SH-SY5Y (cell line): ENCODE measurements around the gene CSK.

Experiments used
- GATA2 ChIP-seq: IDR thresholded peaks from 2 replicates; pipeline ENCODE4 v1.6.1; 2011; ENCODE audit warnings: mild to moderate bottlenecking, low read depth, low read length
- GATA3 ChIP-seq: IDR thresholded peaks from 2 replicates; pipeline ENCODE4 v1.6.1; 2011; ENCODE audit warnings: low read depth, mild to moderate bottlenecking, low read length, moderate library complexity

CSK gene

GRCh38 chr15:74779162-74779648, 2.7 kb upstream of the CSK start:
- TF ChIP-seq GATA2, result no peak
- no peak for TF ChIP-seq GATA3

DNA sequence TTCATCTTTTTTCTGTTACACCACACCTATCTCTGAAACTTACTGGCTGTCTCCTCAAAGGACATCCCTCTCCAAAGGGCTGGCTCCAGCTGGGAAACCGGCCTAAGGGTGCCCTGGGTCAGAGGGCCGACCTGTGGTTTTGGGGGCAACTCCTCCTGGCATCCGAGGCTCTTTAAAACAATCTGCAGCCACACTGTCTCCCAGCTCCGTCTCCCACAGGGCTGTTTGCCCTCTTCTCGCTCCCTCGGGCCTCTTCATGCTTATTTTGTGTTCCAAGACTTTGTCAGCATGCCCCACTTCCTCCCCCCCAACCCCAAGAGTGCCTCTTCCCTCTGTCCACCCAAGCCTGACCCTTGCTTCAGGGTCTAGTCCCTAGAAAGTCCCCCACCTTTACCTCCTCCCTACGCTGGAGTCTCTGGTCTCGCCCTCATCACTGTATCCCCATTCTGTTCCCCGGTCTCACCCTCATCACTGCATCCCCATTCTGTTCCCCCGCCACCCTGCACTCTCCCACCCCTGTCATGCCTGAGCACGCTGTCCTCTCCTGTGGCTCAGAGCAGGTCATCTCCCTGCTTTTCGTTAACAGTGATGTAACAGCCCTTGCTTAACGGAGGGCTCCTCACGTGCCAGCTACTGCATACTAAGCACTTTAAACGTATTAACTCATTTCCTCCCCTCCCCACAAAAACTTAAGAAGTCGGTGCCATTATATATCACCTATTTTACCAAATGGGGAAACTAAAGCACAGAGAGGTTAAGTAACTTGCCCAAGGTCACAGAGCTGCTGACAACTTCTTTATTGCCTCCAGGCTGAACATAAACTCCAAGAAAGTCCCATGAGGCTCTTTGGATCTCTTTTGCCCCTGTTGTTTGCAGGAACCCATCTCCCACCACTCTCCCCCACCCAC, 1.1 kb upstream of the CSK start:
- TF ChIP-seq GATA3 (no peak), GATA2 (no peak)

- TF ChIP-seq GATA2, result no peak
- no peak for TF ChIP-seq GATA3
These were observed 585 bp downstream of the CSK start for GRCh38 chr15:74782259-74783071.

DNA sequence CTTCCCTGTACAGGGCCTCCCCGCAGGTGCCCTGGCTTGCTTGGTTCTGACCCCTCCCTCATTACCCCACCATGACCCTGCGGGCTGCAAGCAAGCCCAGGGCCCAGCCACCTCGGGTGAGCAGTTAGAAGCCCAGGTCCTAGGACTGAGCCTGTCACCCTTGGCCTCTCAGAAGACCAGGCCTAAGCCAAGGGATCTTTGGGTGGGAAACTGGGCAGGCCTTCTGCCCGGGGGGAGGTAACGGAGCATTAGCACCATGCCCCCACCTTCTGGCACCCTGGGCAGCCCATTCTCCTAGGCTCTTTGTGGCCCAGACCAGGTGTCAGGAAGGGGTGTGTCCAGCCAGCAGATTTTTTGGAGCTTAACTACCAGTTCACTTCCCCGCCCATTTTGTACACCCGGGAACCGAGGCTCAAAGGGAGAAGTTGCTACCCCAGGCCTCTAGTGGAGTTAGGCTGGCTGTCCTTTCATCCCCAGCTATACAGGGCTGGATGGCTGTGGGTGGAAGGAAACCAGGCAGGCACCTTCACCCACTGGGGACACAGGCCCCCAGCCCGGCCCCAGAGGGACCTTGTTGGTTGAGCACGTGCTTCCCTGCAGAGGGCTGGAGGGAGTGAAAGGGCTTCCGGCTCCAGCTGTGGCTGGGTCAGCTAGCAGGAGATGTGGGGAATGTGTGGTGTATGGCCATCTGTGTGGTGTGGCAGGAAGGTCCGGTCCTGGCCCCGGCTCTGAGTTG, 1.4 kb downstream of the CSK start:
- no peak for TF ChIP-seq GATA2
- TF ChIP-seq GATA3, result no peak

DNA sequence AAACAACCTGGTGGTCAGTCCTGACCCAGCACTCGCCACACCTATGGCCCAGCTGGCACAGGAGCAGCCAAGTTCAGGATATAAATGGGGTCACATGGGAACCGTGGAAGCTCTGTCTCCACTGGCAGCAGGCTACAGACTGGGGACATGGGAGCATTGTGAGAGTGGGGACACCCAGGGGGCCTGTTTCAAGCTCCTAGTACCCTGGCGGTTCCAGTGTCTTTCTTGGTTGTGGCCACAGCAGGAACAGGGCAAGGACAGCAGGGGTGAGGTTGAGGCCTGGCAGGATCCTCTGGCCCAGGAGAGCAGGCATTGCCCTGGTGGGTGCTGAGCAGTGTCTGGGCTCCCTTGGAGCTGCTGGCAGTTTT, 1.9 kb downstream of the CSK start:
- TF ChIP-seq GATA2 (no peak), GATA3 (no peak)

DNA sequence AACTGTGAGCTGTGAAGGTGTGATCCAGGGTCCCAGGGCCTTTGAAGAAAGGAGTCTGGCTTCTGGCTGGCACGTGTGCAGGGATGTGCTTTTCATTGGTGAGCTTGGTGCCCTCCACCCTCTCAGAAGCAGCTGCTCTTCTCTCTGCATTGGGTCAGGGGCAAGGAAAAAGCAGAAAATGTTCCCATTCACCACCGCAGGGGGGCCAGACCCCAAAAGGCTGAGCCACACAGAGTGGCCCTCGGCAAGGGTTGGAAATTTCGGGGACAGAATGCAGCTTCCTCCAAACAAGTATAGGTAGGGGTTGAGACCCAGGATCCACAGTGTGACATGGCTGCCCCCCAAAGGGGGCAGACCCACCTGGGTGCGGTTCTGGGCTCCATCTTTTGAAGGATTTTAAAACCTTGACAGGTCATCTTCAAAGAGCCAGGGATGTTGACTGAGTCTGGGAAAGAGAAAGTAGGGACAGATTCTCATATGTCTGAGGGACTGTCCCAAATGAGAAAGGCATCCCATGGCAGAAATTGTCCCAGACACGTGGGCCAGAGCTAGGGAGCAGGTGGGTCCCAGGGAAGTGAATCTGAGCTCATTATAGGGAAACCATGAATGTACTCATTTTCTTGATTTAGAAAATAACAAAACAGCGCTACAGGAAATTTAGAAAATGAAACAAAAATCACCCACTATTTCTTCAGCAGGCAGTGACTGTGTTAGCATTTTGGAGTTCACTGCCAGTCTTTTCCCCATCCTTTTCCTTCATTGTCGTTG, 2.7 kb downstream of the CSK start:
- TF ChIP-seq GATA3 (no peak), GATA2 (no peak)

GRCh38 chr15:74785194-74786032, 3.5 kb downstream of the CSK start:
- no peak for TF ChIP-seq GATA2
- TF ChIP-seq GATA3, result no peak

DNA sequence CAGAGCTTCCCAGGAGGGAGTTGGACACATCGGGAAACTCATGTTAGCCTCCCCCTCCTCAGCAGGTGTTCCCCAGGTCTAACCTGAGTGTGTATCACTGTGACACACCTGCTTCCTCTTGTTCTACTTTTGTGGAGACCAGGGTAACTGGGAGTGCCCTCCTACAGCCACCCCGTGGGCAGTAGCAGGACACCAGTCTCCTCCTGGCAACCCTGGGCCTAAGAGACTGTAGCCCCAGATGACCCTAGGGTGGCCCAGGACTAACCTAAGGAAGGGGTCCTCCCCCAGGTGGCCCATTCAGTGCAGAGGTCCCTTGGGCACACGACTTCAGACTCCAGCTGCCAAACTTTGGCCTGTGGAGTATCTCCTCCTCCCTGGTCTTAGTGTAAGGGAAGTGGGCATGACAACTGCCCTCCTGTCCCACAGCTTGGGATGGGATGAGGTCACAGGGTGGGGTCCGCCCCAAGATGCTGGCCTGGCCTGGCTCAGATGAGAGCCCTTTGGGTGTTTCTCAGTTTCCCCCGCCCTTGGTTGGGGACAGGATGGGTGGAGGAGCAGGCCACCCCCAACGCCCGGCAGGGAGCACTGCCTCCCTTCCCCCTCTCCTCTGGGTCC, 4.8 kb downstream of the CSK start:
- TF ChIP-seq GATA3 (no peak), GATA2 (no peak)

GRCh38 chr15:74787251-74788041, 5.6 kb downstream of the CSK start:
- no peak for TF ChIP-seq GATA3
- no peak for TF ChIP-seq GATA2

GRCh38 chr15:74788042-74788682, 6.3 kb downstream of the CSK start:
- TF ChIP-seq GATA3 (no peak), GATA2 (no peak)

DNA sequence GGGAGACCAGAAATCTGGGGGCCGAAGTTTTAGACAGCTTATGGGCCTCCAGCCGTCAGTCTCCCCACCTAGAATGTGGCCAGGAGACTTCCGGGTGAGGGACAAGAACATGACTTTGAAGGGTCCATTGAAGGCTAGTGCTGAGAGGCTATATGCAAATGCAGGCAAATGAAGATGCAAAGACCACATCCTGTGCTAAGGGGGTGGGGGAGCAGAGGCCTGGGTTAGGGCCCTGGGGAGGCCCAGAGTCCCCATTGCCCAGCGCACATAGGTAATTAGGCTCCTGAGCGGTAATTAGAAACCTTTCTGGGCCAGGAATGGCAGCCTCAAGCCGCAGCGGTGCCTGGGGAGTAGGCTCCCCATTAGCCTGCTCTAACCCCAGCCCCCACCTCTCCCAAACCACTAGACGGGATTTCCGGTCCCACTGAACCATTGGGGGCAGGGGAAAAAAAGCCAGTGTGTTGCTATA, 6.8 kb downstream of the CSK start:
- TF ChIP-seq GATA3 (no peak), GATA2 (no peak)

DNA sequence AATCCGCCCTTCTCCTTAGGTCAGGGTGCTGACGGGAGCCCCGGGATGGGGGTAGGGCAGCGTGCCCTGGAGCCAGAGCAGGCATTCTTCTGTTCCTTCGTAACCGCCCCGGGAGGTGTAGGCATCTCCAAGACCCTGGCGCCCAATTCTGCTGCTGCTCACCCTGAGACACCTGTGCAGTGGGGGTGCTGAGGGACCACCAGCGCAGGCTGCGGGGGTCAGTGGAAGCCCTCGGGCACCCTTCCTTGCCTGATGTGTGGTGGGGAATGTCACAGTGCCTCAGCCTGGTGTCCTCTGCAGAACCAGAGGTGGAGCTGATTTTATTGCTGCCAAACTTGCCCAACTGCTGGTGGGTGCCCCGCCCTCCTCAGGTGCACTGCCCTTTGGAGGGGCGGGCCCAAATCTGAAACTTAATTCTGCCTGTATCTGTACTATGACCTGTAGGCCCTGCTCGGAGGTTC, 7.3 kb downstream of the CSK start:
- TF ChIP-seq GATA3, result no peak
- no peak for TF ChIP-seq GATA2
